Activated T-helper 1 cell treated with anti-CD3 and anti-CD28 coated beads, Interleukin-12 subunit alpha, Interleukin-12 subunit beta, Interleukin-2, Interleukin-4 antibody, amounts not matched to agents 30 ng/mL and 10 ng/mL and 1 ng/mL, durations not matched to agents 14 hours and 24 hours and 36 hours (primary cell): ENCODE data around the gene HS3ST5. TPM values are rescaled to one million over a fixed set of nuclear protein-coding genes. Genes with fewer than 3 reads are reported as not detected.

Experiments
- DNase-seq: peaks from one replicate; pipeline ENCODE4 v3.0.0; 2021; ENCODE audit warnings: low spot score
- H3K27ac Mint-ChIP-seq: one replicate; pipeline ENCODE4 v1.8.0; 2021; ENCODE audit warnings: mild to moderate bottlenecking, mixed read lengths
- H3K27me3 Mint-ChIP-seq: one replicate; pipeline ENCODE4 v1.8.0; 2022; ENCODE audit warnings: mild to moderate bottlenecking, moderate library complexity, mixed read lengths; ENCODE audit not compliant: insufficient read depth
- H3K36me3 Mint-ChIP-seq: one replicate; pipeline ENCODE4 v1.8.0; 2021; ENCODE audit warnings: low read depth, mixed read lengths
- H3K4me1 Mint-ChIP-seq: one replicate; pipeline ENCODE4 v1.8.0; 2021; ENCODE audit warnings: low read depth, mixed read lengths
- H3K4me3 Mint-ChIP-seq: one replicate; pipeline ENCODE4 v1.8.0; 2021; ENCODE audit warnings: mild to moderate bottlenecking, moderate library complexity, mixed read lengths
- H3K9me3 Mint-ChIP-seq: one replicate; pipeline ENCODE4 v1.8.0; 2021; ENCODE audit warnings: mixed read lengths
- intact Hi-C: fragments of 100-400 bp; cut with micrococcal nuclease; formaldehyde crosslinking; loops from one replicate; pipeline ENCODE4 v1.15.1; 2024
- total RNA-seq: library from RNA; stranded (reverse); gene quantifications from 2 replicates; pipeline ENCODE4 v1.2.3, GENCODE V29; 2022

Gene HS3ST5
- total RNA-seq, 1 donor from 2014 or later: not detected

- Mint-ChIP-seq H3K4me1 (no peaks in the 10 kb centered on the region), H3K36me3 (no peaks in the 10 kb centered on the region), H3K27ac (no peak overlapping the region), H3K4me3 (no peak overlapping the region), H3K27me3 (no peaks in the 10 kb centered on the region), H3K9me3 (no peaks in the 10 kb centered on the region)
- no peak for DNase-seq
- intact Hi-C loops: no loop called here
These were observed 60.5 kb downstream of the HS3ST5 start for GRCh38 chr6:114282292-114282691.

GRCh38 chr6:114281496-114281895 lies 61.3 kb downstream of the HS3ST5 start:
- intact Hi-C loops: no loop called here

GRCh38 chr6:114280239-114280982 lies 62.4 kb downstream of the HS3ST5 start:
- intact Hi-C loops: no loop called here
- Mint-ChIP-seq H3K4me3 (no peak overlapping the region), H3K27me3 (no peaks in the 10 kb centered on the region), H3K36me3 (no peaks in the 10 kb centered on the region), H3K27ac (no peak overlapping the region), H3K4me1 (no peaks in the 10 kb centered on the region), H3K9me3 (no peaks in the 10 kb centered on the region)
- DNase-seq: no peak

More at GRCh38 chr6:114281496-114281895, 61.3 kb downstream of the HS3ST5 start:
- no peaks in the 10 kb centered on the region for H3K9me3 Mint-ChIP-seq
- no peak overlapping the region for H3K27ac Mint-ChIP-seq
- H3K4me3 Mint-ChIP-seq: no peak overlapping the region
- no peak for DNase-seq
- H3K27me3 Mint-ChIP-seq: no peaks in the 10 kb centered on the region
- no peaks in the 10 kb centered on the region for H3K4me1 Mint-ChIP-seq
- no peaks in the 10 kb centered on the region for H3K36me3 Mint-ChIP-seq

- Mint-ChIP-seq H3K4me1 (no peaks in the 10 kb centered on the region), H3K27me3 (no peaks in the 10 kb centered on the region), H3K4me3 (no peak overlapping the region), H3K9me3 (no peaks in the 10 kb centered on the region), H3K36me3 (no peaks in the 10 kb centered on the region), H3K27ac (no peak overlapping the region)
- DNase-seq: no peak
- intact Hi-C loops: no loop called here
These were observed 65.6 kb downstream of the HS3ST5 start for GRCh38 chr6:114277220-114277619.

GRCh38 chr6:114276783-114277182 lies 66.0 kb downstream of the HS3ST5 start:
- H3K27me3 Mint-ChIP-seq: no peaks in the 10 kb centered on the region
- no peak overlapping the region for H3K4me3 Mint-ChIP-seq
- no peaks in the 10 kb centered on the region for H3K36me3 Mint-ChIP-seq

GRCh38 chr6:114274836-114275235 lies 68.0 kb downstream of the HS3ST5 start:
- H3K9me3 Mint-ChIP-seq: no peaks in the 10 kb centered on the region
- intact Hi-C loops: no loop called here
- no peak overlapping the region for H3K27ac Mint-ChIP-seq
- no peak overlapping the region for H3K4me3 Mint-ChIP-seq
- H3K36me3 Mint-ChIP-seq: no peaks in the 10 kb centered on the region
- DNase-seq: no peak
- no peaks in the 10 kb centered on the region for H3K27me3 Mint-ChIP-seq
- no peaks in the 10 kb centered on the region for H3K4me1 Mint-ChIP-seq

More at GRCh38 chr6:114276783-114277182, 66.0 kb downstream of the HS3ST5 start:
- intact Hi-C loops: no loop called here
- H3K4me1 Mint-ChIP-seq: no peaks in the 10 kb centered on the region
- no peaks in the 10 kb centered on the region for H3K9me3 Mint-ChIP-seq
- DNase-seq: no peak
- H3K27ac Mint-ChIP-seq: no peak overlapping the region

- Mint-ChIP-seq H3K4me1 (no peaks in the 10 kb centered on the region), H3K27ac (no peak overlapping the region), H3K36me3 (no peaks in the 10 kb centered on the region), H3K9me3 (no peaks in the 10 kb centered on the region), H3K27me3 (no peaks in the 10 kb centered on the region), H3K4me3 (no peak overlapping the region)
- intact Hi-C loops: no loop called here
- DNase-seq: no peak
These were observed 70.2 kb downstream of the HS3ST5 start for GRCh38 chr6:114272582-114272981.

- H3K36me3 Mint-ChIP-seq: no peaks in the 10 kb centered on the region
- H3K9me3 Mint-ChIP-seq: no peaks in the 10 kb centered on the region
- H3K27me3 Mint-ChIP-seq: no peaks in the 10 kb centered on the region
- intact Hi-C loops: no loop called here
- no peak overlapping the region for H3K27ac Mint-ChIP-seq
- no peaks in the 10 kb centered on the region for H3K4me1 Mint-ChIP-seq
- no peak for DNase-seq
- no peak overlapping the region for H3K4me3 Mint-ChIP-seq
These were observed 71.4 kb downstream of the HS3ST5 start for GRCh38 chr6:114271405-114271804.

- Mint-ChIP-seq H3K27ac (no peak overlapping the region), H3K36me3 (no peaks in the 10 kb centered on the region), H3K27me3 (peaks cover 1% of the 10 kb centered on the region), H3K4me3 (no peak overlapping the region), H3K4me1 (no peaks in the 10 kb centered on the region), H3K9me3 (no peaks in the 10 kb centered on the region)
- no peak for DNase-seq
- intact Hi-C loops: no loop called here
These were observed 74.9 kb downstream of the HS3ST5 start for GRCh38 chr6:114267897-114268296.

GRCh38 chr6:114260810-114261209 lies 82.0 kb downstream of the HS3ST5 start:
- no peak for DNase-seq
- no peaks in the 10 kb centered on the region for H3K4me1 Mint-ChIP-seq
- no peak overlapping the region for H3K27ac Mint-ChIP-seq
- no peaks in the 10 kb centered on the region for H3K9me3 Mint-ChIP-seq
- H3K4me3 Mint-ChIP-seq: no peak overlapping the region
- intact Hi-C loops: no loop called here
- peaks cover 1% of the 10 kb centered on the region for H3K27me3 Mint-ChIP-seq
- H3K36me3 Mint-ChIP-seq: no peaks in the 10 kb centered on the region

GRCh38 chr6:114258376-114258775 lies 84.4 kb downstream of the HS3ST5 start:
- H3K4me3 Mint-ChIP-seq: no peak overlapping the region
- H3K4me1 Mint-ChIP-seq: no peaks in the 10 kb centered on the region
- peaks cover under 1% of the 10 kb centered on the region for H3K27me3 Mint-ChIP-seq
- H3K9me3 Mint-ChIP-seq: no peaks in the 10 kb centered on the region
- intact Hi-C loops: no loop called here
- H3K27ac Mint-ChIP-seq: no peak overlapping the region
- no peak for DNase-seq
- no peaks in the 10 kb centered on the region for H3K36me3 Mint-ChIP-seq

- DNase-seq: no peak
- H3K4me3 Mint-ChIP-seq: no peak overlapping the region
- H3K9me3 Mint-ChIP-seq: no peaks in the 10 kb centered on the region
- H3K27ac Mint-ChIP-seq: no peak overlapping the region
- no peaks in the 10 kb centered on the region for H3K27me3 Mint-ChIP-seq
- H3K36me3 Mint-ChIP-seq: no peaks in the 10 kb centered on the region
- H3K4me1 Mint-ChIP-seq: no peaks in the 10 kb centered on the region
- intact Hi-C loops: no loop called here
These were observed 89.4 kb downstream of the HS3ST5 start for GRCh38 chr6:114253431-114253830.

GRCh38 chr6:114249522-114249921 lies 93.3 kb downstream of the HS3ST5 start:
- intact Hi-C loops: no loop called here
- no peak for DNase-seq
- Mint-ChIP-seq H3K27ac (no peak overlapping the region), H3K9me3 (no peaks in the 10 kb centered on the region), H3K4me1 (no peaks in the 10 kb centered on the region), H3K4me3 (no peak overlapping the region), H3K36me3 (no peaks in the 10 kb centered on the region), H3K27me3 (no peaks in the 10 kb centered on the region)

- Mint-ChIP-seq H3K4me1 (no peaks in the 10 kb centered on the region), H3K9me3 (no peaks in the 10 kb centered on the region)
- intact Hi-C loops: no loop called here
These were observed 95.7 kb downstream of the HS3ST5 start for GRCh38 chr6:114247101-114247500.

More at GRCh38 chr6:114247101-114247500, 95.7 kb downstream of the HS3ST5 start:
- DNase-seq: no peak
- no peak overlapping the region for H3K27ac Mint-ChIP-seq
- H3K27me3 Mint-ChIP-seq: no peaks in the 10 kb centered on the region
- H3K36me3 Mint-ChIP-seq: no peaks in the 10 kb centered on the region
- no peak overlapping the region for H3K4me3 Mint-ChIP-seq
